Parathyroid adenoma (tissue), 2 donors: ENCODE results near the gene FSTL5.

Experiments
- H2AFZ ChIP-seq: fragments of 300-600 bp; sonication (generic); one replicate; pipeline ENCODE4 v1.7.0; 2017; ENCODE audit warnings: antibody characterized with exemption, mild to moderate bottlenecking
- H3K27ac ChIP-seq: fragments of 300-600 bp; sonication (generic); one replicate; pipeline ENCODE4 v1.7.0; 2017
- H3K27me3 ChIP-seq: fragments of 300-600 bp; sonication (generic); one replicate; pipeline ENCODE4 v1.7.0; 2017; ENCODE audit warnings: low read length; ENCODE audit not compliant: control insufficient read depth, insufficient read depth
- H3K36me3 ChIP-seq: fragments of 300-600 bp; sonication (generic); one replicate; pipeline ENCODE4 v1.7.0; 2017; ENCODE audit warnings: low read length; ENCODE audit not compliant: control insufficient read depth, insufficient read depth
- H3K4me1 ChIP-seq: fragments of 300-600 bp; sonication (generic); one replicate; pipeline ENCODE4 v1.7.0; 2017; ENCODE audit warnings: control low read depth
- H3K4me2 ChIP-seq: fragments of 300-600 bp; sonication (generic); one replicate; pipeline ENCODE4 v1.7.0; 2017; ENCODE audit warnings: low read length
- H3K4me3 ChIP-seq: fragments of 300-600 bp; sonication (generic); one replicate; pipeline ENCODE4 v1.7.0; 2017; ENCODE audit warnings: low read depth, low read length
- H3K79me2 ChIP-seq: fragments of 300-600 bp; sonication (generic); one replicate; pipeline ENCODE4 v1.7.0; 2017; ENCODE audit warnings: control low read depth
- H3K9ac ChIP-seq: fragments of 300-600 bp; sonication (generic); one replicate; pipeline ENCODE4 v1.7.0; 2017; ENCODE audit warnings: mild to moderate bottlenecking
- H3K9me3 ChIP-seq: fragments of 300-600 bp; sonication (generic); one replicate; pipeline ENCODE4 v1.7.0; 2017; ENCODE audit warnings: low read length; ENCODE audit not compliant: control insufficient read depth
- CTCF ChIP-seq: fragments of 300-600 bp; sonication (generic); IDR thresholded peaks from one replicate; pipeline ENCODE4 v1.7.0; 2017; ENCODE audit warnings: antibody characterized with exemption, mild to moderate bottlenecking
- donor health status: primary hyperparathyroidism.

FSTL5 gene

GRCh38 chr4:162017863-162018262 lies 145.9 kb downstream of the FSTL5 start:
- Histone ChIP-seq H3K36me3 (no peaks in the 10 kb centered on the region), H3K27ac (no peak overlapping the region), H3K79me2 (no peaks in the 10 kb centered on the region), H3K4me1 (no peaks in the 10 kb centered on the region), H3K4me2 (no peak overlapping the region), H2AFZ (no peak overlapping the region), H3K9ac (no peak overlapping the region), H3K4me3 (no peak overlapping the region), H3K9me3 (no peaks in the 10 kb centered on the region), H3K27me3 (no peaks in the 10 kb centered on the region)
- TF ChIP-seq CTCF, result no peak

- Histone ChIP-seq H3K9me3 (no peaks in the 10 kb centered on the region), H3K36me3 (no peaks in the 10 kb centered on the region), H3K27me3 (no peaks in the 10 kb centered on the region), H3K4me2 (no peak overlapping the region), H3K9ac (no peak overlapping the region), H3K4me3 (no peak overlapping the region), H3K4me1 (no peaks in the 10 kb centered on the region), H3K27ac (no peak overlapping the region), H3K79me2 (no peaks in the 10 kb centered on the region), H2AFZ (no peak overlapping the region)
- TF ChIP-seq CTCF, result no peak
Observed at GRCh38 chr4:162016991-162017390, 146.8 kb downstream of the FSTL5 start.

GRCh38 chr4:162016219-162016618 lies 147.6 kb downstream of the FSTL5 start:
- H3K27me3 ChIP-seq, result no peaks in the 10 kb centered on the region
- no peaks in the 10 kb centered on the region for H3K4me1 ChIP-seq
- H2AFZ ChIP-seq, result no peak overlapping the region
- no peak overlapping the region for H3K4me2 ChIP-seq
- no peak overlapping the region for H3K9ac ChIP-seq
- TF ChIP-seq CTCF, result no peak
- no peak overlapping the region for H3K27ac ChIP-seq
- H3K4me3 ChIP-seq, result no peak overlapping the region
- H3K79me2 ChIP-seq, result no peaks in the 10 kb centered on the region
- no peaks in the 10 kb centered on the region for H3K9me3 ChIP-seq
- H3K36me3 ChIP-seq, result no peaks in the 10 kb centered on the region

GRCh38 chr4:162015090-162015489 lies 148.7 kb downstream of the FSTL5 start:
- Histone ChIP-seq H3K9ac (no peak overlapping the region), H3K27me3 (no peaks in the 10 kb centered on the region), H2AFZ (no peak overlapping the region), H3K79me2 (no peaks in the 10 kb centered on the region), H3K9me3 (no peaks in the 10 kb centered on the region), H3K36me3 (no peaks in the 10 kb centered on the region), H3K4me3 (no peak overlapping the region), H3K4me1 (no peaks in the 10 kb centered on the region), H3K27ac (no peak overlapping the region), H3K4me2 (no peak overlapping the region)
- no peak for TF ChIP-seq CTCF

- H3K4me2 ChIP-seq, result no peak overlapping the region
- H3K9ac ChIP-seq, result no peak overlapping the region
- no peaks in the 10 kb centered on the region for H3K9me3 ChIP-seq
- H3K27ac ChIP-seq, result no peak overlapping the region
- H3K36me3 ChIP-seq, result no peaks in the 10 kb centered on the region
- no peaks in the 10 kb centered on the region for H3K4me1 ChIP-seq
- H3K27me3 ChIP-seq, result no peaks in the 10 kb centered on the region
- H2AFZ ChIP-seq, result no peak overlapping the region
- no peak for TF ChIP-seq CTCF
- H3K79me2 ChIP-seq, result no peaks in the 10 kb centered on the region
- no peak overlapping the region for H3K4me3 ChIP-seq
Observed at GRCh38 chr4:162011089-162011488, 152.7 kb downstream of the FSTL5 start.
